DMS 273 (cell line): ENCODE measurements around the gene DAZAP1.

Experiments used
- DNase-seq: peaks from one replicate; lab custom pipeline; 2025; ENCODE audit not compliant: unreplicated experiment; lab: John Stamatoyannopoulos, UW

DAZAP1 gene

GRCh38 chr19:1424192-1424955 lies 17.0 kb downstream of the DAZAP1 start:
- DNase-seq = no peak

GRCh38 chr19:1425102-1425837 lies 17.9 kb downstream of the DAZAP1 start:
- DNase-seq = no peak

GRCh38 chr19:1425902-1426301 lies 18.5 kb downstream of the DAZAP1 start:
- no peak for DNase-seq

GRCh38 chr19:1426736-1427135 lies 19.4 kb downstream of the DAZAP1 start:
- DNase-seq = no peak

- no peak for DNase-seq
Observed at GRCh38 chr19:1427221-1427920, 20.0 kb downstream of the DAZAP1 start.

GRCh38 chr19:1428738-1429391 lies 21.5 kb downstream of the DAZAP1 start:
- no peak for DNase-seq

- no peak for DNase-seq
Observed at GRCh38 chr19:1429750-1430149, 22.4 kb downstream of the DAZAP1 start.

- DNase-seq = no peak
Observed at GRCh38 chr19:1430246-1430645, 22.9 kb downstream of the DAZAP1 start.

GRCh38 chr19:1431759-1432506 lies 24.5 kb downstream of the DAZAP1 start:
- DNase-seq = no peak

- DNase-seq = no peak
Observed at GRCh38 chr19:1432507-1432887, 25.1 kb downstream of the DAZAP1 start.

GRCh38 chr19:1433119-1434039 lies 26.0 kb downstream of the DAZAP1 start:
- DNase-seq = no peak

GRCh38 chr19:1434040-1434366 lies 26.6 kb downstream of the DAZAP1 start:
- no peak for DNase-seq

GRCh38 chr19:1434577-1435060 lies 27.2 kb downstream of the DAZAP1 start:
- no peak for DNase-seq

GRCh38 chr19:1435378-1435989 lies 28.1 kb downstream of the DAZAP1 start:
- DNase-seq = no peak

GRCh38 chr19:1437609-1438008 lies 30.2 kb downstream of the DAZAP1 start:
- no peak for DNase-seq

- DNase-seq = peak; percentile 98
Observed at GRCh38 chr19:1438035-1438932, 30.9 kb downstream of the DAZAP1 start, which contains the start of gene RPS15. Gene RPS15, plus strand, starts transcription at chr19:1438396. Its CDS starts 30 bp downstream, at chr19:1438426.

- peak; percentile 52 for DNase-seq
Observed at GRCh38 chr19:1438933-1439354, 31.6 kb downstream of the DAZAP1 start.
